Retinal pigment epithelial cell (primary cell): Measurements from ENCODE around the gene ITGA11.

Experiments
- DNase-seq: peaks from one replicate; pipeline ENCODE4 v3.0.0-alpha.2; 2010; ENCODE audit warnings: low read depth
- H3K4me3 ChIP-seq: 2 replicates; pipeline ENCODE4 v1.5.1; 2011; ENCODE audit warnings: mild to moderate bottlenecking, low read length, control low read depth, moderate library complexity
- CTCF ChIP-seq: conservative IDR thresholded peaks from 2 replicates; pipeline ENCODE4 v1.5.1; 2011; ENCODE audit warnings: low read depth, low read length, control low read depth, inconsistent platforms

The ITGA11 gene

GRCh38 chr15:68298882-68299381 lies 133.0 kb downstream of the ITGA11 start:
- no peak for TF ChIP-seq CTCF
- no peak for DNase-seq
- H3K4me3 ChIP-seq = no peak overlapping the region

- no peak for TF ChIP-seq CTCF
Observed at GRCh38 chr15:68298336-68298735, 133.6 kb downstream of the ITGA11 start.

GRCh38 chr15:68295014-68295805 lies 136.8 kb downstream of the ITGA11 start:
- DNase-seq = no peak
- H3K4me3 ChIP-seq = no peak overlapping the region
- no peak for TF ChIP-seq CTCF

More at GRCh38 chr15:68298336-68298735, 133.6 kb downstream of the ITGA11 start:
- DNase-seq = no peak
- H3K4me3 ChIP-seq = no peak overlapping the region

GRCh38 chr15:68292967-68293366 lies 139.0 kb downstream of the ITGA11 start:
- no peak for DNase-seq
- no peak overlapping the region for H3K4me3 ChIP-seq
- TF ChIP-seq CTCF = no peak

GRCh38 chr15:68292157-68292781 lies 139.7 kb downstream of the ITGA11 start:
- no peak for DNase-seq
- H3K4me3 ChIP-seq = no peak overlapping the region
- TF ChIP-seq CTCF = no peak

GRCh38 chr15:68290715-68291114 lies 141.2 kb downstream of the ITGA11 start:
- no peak overlapping the region for H3K4me3 ChIP-seq
- no peak for DNase-seq
- TF ChIP-seq CTCF = no peak
